ENCODE results near the gene DQX1.

DNA sequence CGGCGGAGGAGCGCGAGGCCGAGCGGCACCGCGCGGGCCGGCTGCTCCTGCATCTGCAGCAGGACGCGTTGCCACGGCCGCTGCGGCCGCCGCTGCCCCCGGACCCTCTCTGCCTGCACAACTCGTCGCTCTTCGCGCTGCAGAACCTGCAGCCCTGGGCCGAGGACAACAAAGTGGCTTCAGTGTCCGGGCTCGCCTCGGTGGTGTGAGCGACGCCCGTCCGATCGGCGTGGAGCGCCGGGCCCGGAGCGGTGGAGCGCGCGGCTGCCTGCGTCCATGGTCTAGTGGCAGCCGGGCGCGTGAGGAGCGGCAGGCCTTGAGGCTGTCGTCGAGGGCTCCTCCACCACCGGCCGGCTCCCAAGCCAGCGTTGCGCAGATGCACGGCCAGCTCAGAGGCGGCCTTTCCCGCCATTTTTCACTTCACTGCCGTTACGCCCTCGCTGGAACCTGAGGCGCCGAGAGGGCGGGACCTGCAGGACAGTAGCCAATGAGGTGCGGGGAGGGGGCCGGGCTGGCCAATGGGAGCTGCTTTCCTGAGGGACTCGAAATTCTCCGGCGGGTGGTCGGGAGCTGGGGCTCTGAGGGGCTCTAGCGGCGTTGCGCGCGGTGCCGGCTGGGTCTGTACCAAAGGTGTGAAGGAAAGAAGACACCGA lies 9.9 kb downstream of the DQX1 start:
- TF ChIP-seq, protein P1, sequence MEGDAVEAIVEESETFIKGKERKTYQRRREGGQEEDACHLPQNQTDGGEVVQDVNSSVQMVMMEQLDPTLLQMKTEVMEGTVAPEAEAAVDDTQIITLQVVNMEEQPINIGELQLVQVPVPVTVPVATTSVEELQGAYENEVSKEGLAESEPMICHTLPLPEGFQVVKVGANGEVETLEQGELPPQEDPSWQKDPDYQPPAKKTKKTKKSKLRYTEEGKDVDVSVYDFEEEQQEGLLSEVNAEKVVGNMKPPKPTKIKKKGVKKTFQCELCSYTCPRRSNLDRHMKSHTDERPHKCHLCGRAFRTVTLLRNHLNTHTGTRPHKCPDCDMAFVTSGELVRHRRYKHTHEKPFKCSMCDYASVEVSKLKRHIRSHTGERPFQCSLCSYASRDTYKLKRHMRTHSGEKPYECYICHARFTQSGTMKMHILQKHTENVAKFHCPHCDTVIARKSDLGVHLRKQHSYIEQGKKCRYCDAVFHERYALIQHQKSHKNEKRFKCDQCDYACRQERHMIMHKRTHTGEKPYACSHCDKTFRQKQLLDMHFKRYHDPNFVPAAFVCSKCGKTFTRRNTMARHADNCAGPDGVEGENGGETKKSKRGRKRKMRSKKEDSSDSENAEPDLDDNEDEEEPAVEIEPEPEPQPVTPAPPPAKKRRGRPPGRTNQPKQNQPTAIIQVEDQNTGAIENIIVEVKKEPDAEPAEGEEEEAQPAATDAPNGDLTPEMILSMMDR (IDR thresholded peaks at IDR 0.05), result peak in 1 of 6 experiments; percentile 1
- no peak for TF ChIP-seq POLR2A (IDR thresholded peaks at IDR 0.05)
